NCI-H187 treated with DMSO at 0.1 percent for 48 hours (cell line): ENCODE data around the gene CEP112.
"Not testable (repeated sequence)": the region's sequence is repeated elsewhere in the genome, so short reads cannot be mapped to it uniquely, and the experiment has no call there.

Experiments used
- DNase-seq: peaks from one replicate; lab custom pipeline; 2025; lab: John Stamatoyannopoulos, UW

Gene CEP112

GRCh38 chr17:65681763-65682162 lies 510.2 kb downstream of the CEP112 start:
- DNase-seq = not testable (repeated sequence)

- DNase-seq = no peak
Observed at GRCh38 chr17:65679165-65679845, 512.6 kb downstream of the CEP112 start.

GRCh38 chr17:65678546-65678945 lies 513.4 kb downstream of the CEP112 start:
- no peak for DNase-seq

- no peak for DNase-seq
Observed at GRCh38 chr17:65677932-65678331, 514.0 kb downstream of the CEP112 start.

- DNase-seq = no peak
Observed at GRCh38 chr17:65674246-65675045, 517.5 kb downstream of the CEP112 start.

- DNase-seq = no peak
Observed at GRCh38 chr17:65670667-65671371, 521.1 kb downstream of the CEP112 start.

GRCh38 chr17:65668211-65668610 lies 523.7 kb downstream of the CEP112 start:
- no peak for DNase-seq

GRCh38 chr17:65667656-65668055 lies 524.3 kb downstream of the CEP112 start:
- no peak for DNase-seq

GRCh38 chr17:65666876-65667321 lies 525.0 kb downstream of the CEP112 start:
- DNase-seq = no peak

- DNase-seq = no peak
Observed at GRCh38 chr17:65665966-65666365, 526.0 kb downstream of the CEP112 start.

- DNase-seq = no peak
Observed at GRCh38 chr17:65664696-65665095, 527.2 kb downstream of the CEP112 start.

- no peak for DNase-seq
Observed at GRCh38 chr17:65664266-65664665, 527.7 kb downstream of the CEP112 start.

GRCh38 chr17:65662196-65662595 lies 529.7 kb downstream of the CEP112 start:
- DNase-seq = no peak

GRCh38 chr17:65660947-65661346 lies 531.0 kb downstream of the CEP112 start:
- no peak for DNase-seq

GRCh38 chr17:65660078-65660477 lies 531.9 kb downstream of the CEP112 start:
- DNase-seq = no peak

- no peak for DNase-seq
Observed at GRCh38 chr17:65659512-65659911, 532.4 kb downstream of the CEP112 start.

- DNase-seq = no peak
Observed at GRCh38 chr17:65657251-65657828, 534.6 kb downstream of the CEP112 start.

- no peak for DNase-seq
Observed at GRCh38 chr17:65656390-65657250, 535.3 kb downstream of the CEP112 start.

- no peak for DNase-seq
Observed at GRCh38 chr17:65655706-65656105, 536.2 kb downstream of the CEP112 start.

- no peak for DNase-seq
Observed at GRCh38 chr17:65644545-65644944, 547.4 kb downstream of the CEP112 start.

- DNase-seq = peak; percentile 36
Observed at GRCh38 chr17:65638221-65638975, 553.5 kb downstream of the CEP112 start.
